ENCODE data around the gene IPMK. TPM values are rescaled to one million over a fixed set of nuclear protein-coding genes. Genes with fewer than 3 reads are reported as not detected.

IPMK gene
- total and polyA plus RNA-seq, 9 of the 15 experiments (the other 6 are each of a cell fraction or from before 2014, with no cell fraction given) = 0.98 to 4.4 (median 2.7) TPM

DNA sequence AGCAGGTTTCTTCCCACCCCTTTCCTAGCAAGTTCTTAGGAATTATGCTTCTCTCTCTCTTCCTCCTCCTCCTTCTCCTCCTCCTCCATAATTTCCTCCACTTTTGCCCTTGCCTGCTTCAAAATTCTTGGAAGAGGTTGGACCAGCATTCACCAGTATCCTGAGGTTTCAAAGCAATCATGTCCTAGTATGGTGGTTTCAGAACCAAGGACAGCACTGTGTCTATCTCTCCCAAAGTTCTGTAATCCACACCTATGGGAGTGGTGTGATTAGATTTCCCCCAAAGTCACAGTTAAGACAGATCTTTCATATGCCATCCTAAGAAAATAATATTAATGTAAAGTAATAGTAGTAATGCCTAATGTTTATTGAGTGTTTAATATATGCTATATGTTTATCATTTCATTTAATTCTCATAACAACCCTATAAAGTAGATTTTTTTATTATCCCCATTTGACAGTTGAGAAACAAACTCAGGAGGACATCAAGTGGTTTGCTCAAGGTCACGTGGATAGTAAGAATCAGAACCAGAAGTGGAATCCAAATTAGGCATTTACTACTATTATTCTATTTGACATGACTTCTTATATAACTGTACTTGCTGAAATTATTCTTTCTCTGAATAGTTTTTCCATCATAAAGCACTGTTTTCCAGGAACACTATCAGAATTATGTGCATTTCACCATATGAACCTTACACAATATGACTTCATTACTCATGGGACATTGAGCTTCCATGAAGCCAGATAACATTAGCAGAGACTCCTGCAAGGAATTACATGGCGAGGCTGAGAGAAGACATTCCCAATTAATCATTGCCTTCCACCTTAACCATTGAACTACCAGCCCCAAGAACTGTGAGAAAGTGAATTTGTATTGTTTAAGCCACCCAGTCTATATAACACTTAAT lies 91.4 kb downstream of the IPMK start:
- H3K79me2 ChIP-seq (ENCODE audit: control insufficient read depth, insufficient read depth, low read length) = no peaks in the 10 kb centered on the region
- in situ Hi-C loops (cut with MboI) = no loop called here
- H3K27me3 ChIP-seq (ENCODE audit: control insufficient read depth in 2 of 2, insufficient read depth in 2 of 2, low read length in 2 of 2) = no peaks in the 10 kb centered on the region
- H3K4me1 ChIP-seq (replicated peaks in 1 of 2; ENCODE audit: control insufficient read depth in 2 of 2, insufficient read depth in 2 of 2, low read length in 2 of 2) = peaks cover 0 to 16% of the 10 kb centered on the region in 2 experiments; a peak in 2 of 5 replicates
- ChIA-PET CTCF (ENCODE audit: low intra/inter-chr PET ratio) (interaction anchor here (5.0 kb wide), 1 partner anchor 116 kb away, joined by 66 read pairs; no protein-coding TSS in a partner anchor), POLR2A (no interaction called here)
- no peak overlapping the region for H3K27ac ChIP-seq (ENCODE audit: extremely low read depth, low read depth, low read length)
- FAIRE-seq = no peak
- intact Hi-C loops (cut with micrococcal nuclease) = loop anchor here (5.0 to 10.0 kb wide), 3 partner anchors 91 to 1446 kb away; partner anchors contain the start of genes CISD1 and IPMK
- 2% methylated on average over 2 of the region's 2 CpGs for WGBS (ENCODE audit: insufficient coverage, low coverage, missing lambda C conversion rate)
- peak in 2 of 4 experiments; percentile 27 to 29 for DNase-seq (ENCODE audit: extremely low read depth in 1 of 4, low spot score in 3 of 4)
- no peak overlapping the region for H3K4me3 ChIP-seq
- no TSS peak for BruUV-seq (replicated peaks)
- H2AFZ ChIP-seq (ENCODE audit: low read depth, low read length) = no peak overlapping the region
- H3K9me1 ChIP-seq (ENCODE audit: control insufficient read depth, insufficient read depth, low read length) = peaks cover 4% of the 10 kb centered on the region
- peak; percentile 50; the same call in 1 of the 3 replicates for ATAC-seq
- H3K4me2 ChIP-seq (ENCODE audit: insufficient read depth, low read length) = no peak overlapping the region
- no peak overlapping the region for H3K9ac ChIP-seq (ENCODE audit: insufficient read depth in 1 of 2, low read depth in 2 of 2, low read length in 2 of 2)
- H3K9me3 ChIP-seq (replicated peaks; ENCODE audit: control insufficient read depth, insufficient read depth, low read depth, low read length) = no peaks in the 10 kb centered on the region
- H3K36me3 ChIP-seq (ENCODE audit: control insufficient read depth, insufficient read depth, low read length) = no peaks in the 10 kb centered on the region
- H4K20me1 ChIP-seq (replicated peaks; ENCODE audit: control insufficient read depth, insufficient read depth, low read length) = no peaks in the 10 kb centered on the region
- TF ChIP-seq, protein P1, sequence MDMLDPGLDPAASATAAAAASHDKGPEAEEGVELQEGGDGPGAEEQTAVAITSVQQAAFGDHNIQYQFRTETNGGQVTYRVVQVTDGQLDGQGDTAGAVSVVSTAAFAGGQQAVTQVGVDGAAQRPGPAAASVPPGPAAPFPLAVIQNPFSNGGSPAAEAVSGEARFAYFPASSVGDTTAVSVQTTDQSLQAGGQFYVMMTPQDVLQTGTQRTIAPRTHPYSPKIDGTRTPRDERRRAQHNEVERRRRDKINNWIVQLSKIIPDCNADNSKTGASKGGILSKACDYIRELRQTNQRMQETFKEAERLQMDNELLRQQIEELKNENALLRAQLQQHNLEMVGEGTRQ (CRISPR knock-in tag; IDR thresholded peaks at IDR 0.05) = 0 out of 2 replicates have a peak, but pooled peaks have one; percentile 8
- peak; percentile 96 for TF ChIP-seq EHMT2 (IDR thresholded peaks at IDR 0.05)
- TF ChIP-seq THRAP3 (IDR thresholded peaks at IDR 0.05; ENCODE audit: borderline replicate concordance) = no peak
- TF ChIP-seq NUFIP1 (IDR thresholded peaks at IDR 0.05; ENCODE audit: partially characterized antibody) = no peak
- TF ChIP-seq TCF3 (CRISPR knock-in tag; IDR thresholded peaks at IDR 0.05) = peak; percentile 21; the same call in 1 of the 2 replicates
- TF ChIP-seq, protein P2, sequence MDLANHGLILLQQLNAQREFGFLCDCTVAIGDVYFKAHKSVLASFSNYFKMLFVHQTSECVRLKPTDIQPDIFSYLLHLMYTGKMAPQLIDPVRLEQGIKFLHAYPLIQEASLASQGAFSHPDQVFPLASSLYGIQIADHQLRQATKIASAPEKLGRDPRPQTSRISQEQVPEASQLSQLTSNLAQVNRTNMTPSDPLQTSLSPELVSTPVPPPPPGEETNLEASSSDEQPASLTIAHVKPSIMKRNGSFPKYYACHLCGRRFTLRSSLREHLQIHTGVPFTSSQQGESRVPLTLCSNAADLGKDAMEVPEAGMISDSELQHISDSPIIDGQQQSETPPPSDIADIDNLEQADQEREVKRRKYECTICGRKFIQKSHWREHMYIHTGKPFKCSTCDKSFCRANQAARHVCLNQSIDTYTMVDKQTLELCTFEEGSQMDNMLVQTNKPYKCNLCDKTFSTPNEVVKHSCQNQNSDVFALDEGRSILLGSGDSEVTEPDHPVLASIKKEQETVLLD (IDR thresholded peaks at IDR 0.05) = no peak
- TF ChIP-seq, protein P3, sequence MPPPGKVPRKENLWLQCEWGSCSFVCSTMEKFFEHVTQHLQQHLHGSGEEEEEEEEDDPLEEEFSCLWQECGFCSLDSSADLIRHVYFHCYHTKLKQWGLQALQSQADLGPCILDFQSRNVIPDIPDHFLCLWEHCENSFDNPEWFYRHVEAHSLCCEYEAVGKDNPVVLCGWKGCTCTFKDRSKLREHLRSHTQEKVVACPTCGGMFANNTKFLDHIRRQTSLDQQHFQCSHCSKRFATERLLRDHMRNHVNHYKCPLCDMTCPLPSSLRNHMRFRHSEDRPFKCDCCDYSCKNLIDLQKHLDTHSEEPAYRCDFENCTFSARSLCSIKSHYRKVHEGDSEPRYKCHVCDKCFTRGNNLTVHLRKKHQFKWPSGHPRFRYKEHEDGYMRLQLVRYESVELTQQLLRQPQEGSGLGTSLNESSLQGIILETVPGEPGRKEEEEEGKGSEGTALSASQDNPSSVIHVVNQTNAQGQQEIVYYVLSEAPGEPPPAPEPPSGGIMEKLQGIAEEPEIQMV (tag; conservative IDR thresholded peaks at IDR 0.05; ENCODE audit: low read depth) = no peak
